Measurements from ENCODE around the gene NTSR1.

The NTSR1 gene

DNA sequence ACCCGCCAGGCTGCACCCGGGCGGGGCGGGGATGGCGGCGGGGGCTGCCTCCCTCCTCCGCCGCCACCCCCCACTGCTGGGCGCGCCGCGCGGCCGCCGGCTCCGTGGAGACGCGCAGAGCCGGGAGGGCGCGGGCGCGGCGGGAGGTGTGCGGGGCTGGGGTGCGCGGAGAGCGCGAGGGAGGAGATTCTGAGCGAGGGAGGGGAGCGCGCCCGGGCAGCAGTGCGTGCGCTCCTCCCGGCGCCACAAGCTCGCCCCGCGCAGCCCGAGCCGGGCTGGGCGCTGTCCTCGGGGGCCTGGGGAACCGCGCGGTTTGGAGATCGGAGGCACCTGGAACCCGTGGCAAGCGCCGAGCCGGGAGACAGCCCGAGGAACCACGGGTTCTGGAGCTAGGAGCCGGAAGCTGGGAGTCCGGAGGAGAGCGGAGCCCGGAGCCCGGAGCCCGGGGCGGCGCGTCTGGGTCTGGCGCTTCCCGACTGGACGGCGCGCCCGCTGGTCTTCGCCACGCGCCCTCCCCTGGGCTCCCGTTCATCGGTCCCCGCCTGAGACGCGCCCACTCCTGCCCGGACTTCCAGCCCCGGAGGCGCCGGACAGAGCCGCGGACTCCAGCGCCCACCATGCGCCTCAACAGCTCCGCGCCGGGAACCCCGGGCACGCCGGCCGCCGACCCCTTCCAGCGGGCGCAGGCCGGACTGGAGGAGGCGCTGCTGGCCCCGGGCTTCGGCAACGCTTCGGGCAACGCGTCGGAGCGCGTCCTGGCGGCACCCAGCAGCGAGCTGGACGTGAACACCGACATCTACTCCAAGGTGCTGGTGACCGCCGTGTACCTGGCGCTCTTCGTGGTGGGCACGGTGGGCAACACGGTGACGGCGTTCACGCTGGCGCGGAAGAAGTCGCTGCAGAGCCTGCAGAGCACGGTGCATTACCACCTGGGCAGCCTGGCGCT, at the start of gene NTSR1:
Gene NTSR1 (plus strand): TSS at position 246 of the 946 bp plus-strand sequence. CDS start 372 bp downstream, at position 618.
- no peak within 1 kb of the TSS for H3K4me3 ChIP-seq (ENCODE audit: low read depth, low read length)
- DNase-seq (ENCODE audit: low read depth): no peak
- TF ChIP-seq, protein P1, sequence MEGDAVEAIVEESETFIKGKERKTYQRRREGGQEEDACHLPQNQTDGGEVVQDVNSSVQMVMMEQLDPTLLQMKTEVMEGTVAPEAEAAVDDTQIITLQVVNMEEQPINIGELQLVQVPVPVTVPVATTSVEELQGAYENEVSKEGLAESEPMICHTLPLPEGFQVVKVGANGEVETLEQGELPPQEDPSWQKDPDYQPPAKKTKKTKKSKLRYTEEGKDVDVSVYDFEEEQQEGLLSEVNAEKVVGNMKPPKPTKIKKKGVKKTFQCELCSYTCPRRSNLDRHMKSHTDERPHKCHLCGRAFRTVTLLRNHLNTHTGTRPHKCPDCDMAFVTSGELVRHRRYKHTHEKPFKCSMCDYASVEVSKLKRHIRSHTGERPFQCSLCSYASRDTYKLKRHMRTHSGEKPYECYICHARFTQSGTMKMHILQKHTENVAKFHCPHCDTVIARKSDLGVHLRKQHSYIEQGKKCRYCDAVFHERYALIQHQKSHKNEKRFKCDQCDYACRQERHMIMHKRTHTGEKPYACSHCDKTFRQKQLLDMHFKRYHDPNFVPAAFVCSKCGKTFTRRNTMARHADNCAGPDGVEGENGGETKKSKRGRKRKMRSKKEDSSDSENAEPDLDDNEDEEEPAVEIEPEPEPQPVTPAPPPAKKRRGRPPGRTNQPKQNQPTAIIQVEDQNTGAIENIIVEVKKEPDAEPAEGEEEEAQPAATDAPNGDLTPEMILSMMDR (IDR thresholded peaks at IDR 0.05; ENCODE audit: control insufficient read depth, extremely low read depth, insufficient read depth): no peak

DNA sequence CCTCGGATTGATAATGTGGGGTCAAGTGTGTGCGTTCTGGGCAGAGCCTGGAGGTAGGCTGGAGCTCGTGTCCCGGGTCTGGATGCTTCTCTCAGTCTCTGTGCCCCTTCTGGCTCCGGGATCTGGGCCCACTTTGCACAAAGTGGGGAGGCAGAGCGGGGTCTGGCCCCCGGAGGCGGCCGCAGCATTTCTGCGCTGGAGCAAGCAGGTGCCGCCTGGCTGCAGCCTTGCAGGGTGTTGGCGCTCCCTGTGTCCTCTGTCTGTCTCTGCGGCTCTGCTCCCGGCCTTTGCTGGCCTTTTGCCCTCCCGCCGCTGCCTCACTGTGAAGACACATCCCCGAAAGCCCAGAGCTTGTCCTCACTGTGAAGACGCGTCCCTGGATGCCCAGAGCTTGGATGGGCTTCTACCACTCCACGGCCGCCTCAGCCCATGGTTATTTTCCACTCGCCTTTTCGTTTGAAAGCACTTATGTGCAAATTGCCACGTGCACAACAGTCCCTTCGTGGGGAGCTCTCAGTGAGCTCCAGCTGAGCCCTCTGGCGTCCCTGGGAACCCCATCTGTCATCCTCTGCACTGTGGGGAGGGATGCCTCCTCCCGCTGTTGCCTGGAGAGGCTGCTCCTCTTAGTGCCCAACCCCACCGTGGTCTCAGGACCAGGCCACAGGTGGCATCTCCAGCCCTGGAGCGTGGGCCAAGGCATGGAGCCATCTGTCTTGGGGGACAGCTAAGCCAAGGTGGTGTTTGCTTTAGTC, 49.0 kb upstream of the NTSR1 start:
- TF ChIP-seq, protein P1 (IDR thresholded peaks at IDR 0.05; ENCODE audit: control insufficient read depth, extremely low read depth, insufficient read depth): no peak
- no peak overlapping the region for H3K4me3 ChIP-seq (ENCODE audit: low read depth, low read length)
- DNase-seq (ENCODE audit: low read depth): no peak

DNA sequence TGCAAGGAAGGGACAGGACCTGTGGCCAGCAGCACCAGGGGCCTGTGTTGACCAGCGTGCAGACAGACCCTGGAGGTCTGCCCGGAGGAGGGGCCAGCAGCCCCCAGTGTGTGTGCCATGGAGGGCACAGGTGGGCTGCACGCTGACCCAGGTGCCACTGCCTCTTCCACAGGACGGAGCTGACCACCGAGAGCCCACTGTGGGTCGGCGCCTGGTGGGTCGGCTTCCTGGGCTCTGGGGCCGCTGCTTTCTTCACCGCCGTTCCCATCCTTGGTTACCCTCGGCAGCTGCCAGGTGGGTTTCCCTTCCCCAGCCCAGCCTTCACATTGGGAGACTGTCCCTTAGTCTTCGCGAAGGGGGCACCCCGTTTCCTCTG, 48.4 kb upstream of the NTSR1 start:
- no peak overlapping the region for H3K4me3 ChIP-seq (ENCODE audit: low read depth, low read length)
- DNase-seq (ENCODE audit: low read depth): no peak
- TF ChIP-seq, protein P1 (IDR thresholded peaks at IDR 0.05; ENCODE audit: control insufficient read depth, extremely low read depth, insufficient read depth): no peak

DNA sequence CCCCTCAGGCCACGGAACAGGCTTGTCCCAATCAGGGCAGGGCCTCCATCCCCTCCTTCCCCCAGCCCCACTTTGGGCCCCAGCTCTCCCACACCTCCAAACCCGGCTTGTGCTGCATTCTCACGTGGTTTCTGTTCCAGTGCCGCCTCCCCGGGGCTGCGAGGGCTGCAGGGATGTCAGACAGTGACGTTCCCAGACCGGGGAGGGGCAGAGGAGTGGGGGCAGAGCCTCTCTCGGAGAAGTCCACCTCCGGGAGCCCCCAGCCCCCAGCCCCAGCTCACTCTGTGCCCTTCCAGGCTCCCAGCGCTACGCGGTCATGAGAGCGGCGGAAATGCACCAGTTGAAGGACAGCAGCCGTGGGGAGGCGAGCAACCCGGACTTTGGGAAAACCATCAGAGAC, 47.9 kb upstream of the NTSR1 start:
- no peak overlapping the region for H3K4me3 ChIP-seq (ENCODE audit: low read depth, low read length)
- DNase-seq (ENCODE audit: low read depth): no peak
- TF ChIP-seq, protein P1 (IDR thresholded peaks at IDR 0.05; ENCODE audit: control insufficient read depth, extremely low read depth, insufficient read depth): no peak

DNA sequence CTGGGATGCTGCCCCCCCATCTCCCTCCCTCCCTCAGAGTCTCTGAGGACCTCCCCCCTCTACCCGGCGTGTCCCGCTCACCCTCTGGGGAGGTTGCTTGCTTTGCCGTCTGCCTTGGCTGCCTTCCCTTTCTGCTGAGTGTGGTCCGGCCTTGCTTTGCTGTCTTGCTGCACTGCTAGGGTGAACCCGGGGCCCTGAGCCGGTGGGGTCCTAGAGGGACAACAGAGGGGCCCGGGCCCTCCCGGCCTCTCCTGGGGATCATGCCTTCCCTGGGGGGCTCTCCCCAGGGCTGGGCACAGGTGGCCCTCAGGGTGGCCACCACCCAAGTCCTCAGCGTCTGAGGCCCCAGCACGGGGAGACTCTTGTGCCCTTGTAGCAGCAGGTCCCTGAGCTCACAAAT, 47.0 kb upstream of the NTSR1 start:
- no peak for DNase-seq (ENCODE audit: low read depth)
- TF ChIP-seq, protein P1 (IDR thresholded peaks at IDR 0.05; ENCODE audit: control insufficient read depth, extremely low read depth, insufficient read depth): no peak
- no peak overlapping the region for H3K4me3 ChIP-seq (ENCODE audit: low read depth, low read length)

DNA sequence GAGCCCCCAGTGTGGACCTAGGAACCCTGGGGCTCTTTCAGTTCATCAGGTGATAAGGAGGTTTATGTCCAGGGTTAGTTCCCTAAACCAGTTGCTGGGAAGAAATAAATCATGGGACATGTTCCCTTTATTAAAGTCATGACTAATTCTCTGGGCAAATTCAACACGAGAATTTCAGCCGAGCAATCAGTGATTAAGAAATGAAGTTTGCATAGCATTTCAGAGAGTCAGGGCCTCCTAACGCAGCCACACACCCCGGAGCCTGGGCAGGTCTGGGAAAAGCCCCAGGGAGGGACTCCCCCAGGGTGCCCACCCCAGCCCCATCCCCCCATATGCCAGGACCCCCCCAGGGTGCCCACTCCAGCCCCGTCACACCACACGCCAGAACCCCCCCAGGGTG, 46.2 kb upstream of the NTSR1 start:
- TF ChIP-seq, protein P1 (IDR thresholded peaks at IDR 0.05; ENCODE audit: control insufficient read depth, extremely low read depth, insufficient read depth): no peak
- H3K4me3 ChIP-seq (ENCODE audit: low read depth, low read length): no peak overlapping the region
- DNase-seq (ENCODE audit: low read depth): no peak
